Loucy (cell line): ENCODE data around the gene GRID1.

ENCODE experiments used
- H2AFZ ChIP-seq: fragments of 200-600 bp; sonication (generic); 2 replicates; pipeline ENCODE4 v1.6.0; 2016; ENCODE audit warnings: antibody characterized with exemption, mild to moderate bottlenecking, low read length, moderate library complexity
- H3F3A ChIP-seq: fragments of 200-600 bp; 2 replicates; pipeline ENCODE4 v1.6.0; 2016; ENCODE audit warnings: antibody characterized with exemption, low read depth, mild to moderate bottlenecking
- H3K27me3 ChIP-seq: fragments of 200-600 bp; sonication (generic); 2 replicates; pipeline ENCODE4 v1.6.1; 2014; ENCODE audit warnings: low read length, mild to moderate bottlenecking; ENCODE audit not compliant: insufficient read depth, poor library complexity, severe bottlenecking
- H3K36me3 ChIP-seq: fragments of 200-600 bp; sonication (generic); 2 replicates; pipeline ENCODE4 v1.6.1; 2016; ENCODE audit warnings: low read length; ENCODE audit not compliant: insufficient read depth
- H3K4me1 ChIP-seq: fragments of 200-600 bp; sonication (generic); 2 replicates; pipeline ENCODE4 v1.5.1; 2014; ENCODE audit warnings: low read length, mild to moderate bottlenecking; ENCODE audit not compliant: insufficient read depth, poor library complexity, severe bottlenecking
- H3K4me2 ChIP-seq: fragments of 200-600 bp; sonication (generic); 2 replicates; pipeline ENCODE4 v1.6.0; 2014; ENCODE audit warnings: antibody characterized with exemption, low read length, low read depth, mild to moderate bottlenecking; ENCODE audit not compliant: poor library complexity, severe bottlenecking
- H3K4me3 ChIP-seq: fragments of 200-600 bp; sonication (generic); 2 replicates; pipeline ENCODE4 v1.5.1; 2014; ENCODE audit warnings: low read length, mild to moderate bottlenecking, mixed read lengths; ENCODE audit not compliant: poor library complexity, severe bottlenecking
- H3K79me2 ChIP-seq: fragments of 200-600 bp; sonication (generic); 2 replicates; pipeline ENCODE4 v1.6.1; 2014; ENCODE audit warnings: low read length; ENCODE audit not compliant: insufficient read depth
- H3K9ac ChIP-seq: fragments of 200-600 bp; sonication (generic); 2 replicates; pipeline ENCODE4 v1.6.0; 2014; ENCODE audit warnings: mild to moderate bottlenecking, low read depth, low read length, moderate library complexity; ENCODE audit not compliant: poor library complexity, severe bottlenecking
- H3K9me2 ChIP-seq: fragments of 200-600 bp; sonication (generic); replicated peaks from 2 replicates; pipeline ENCODE4 v1.6.1; 2016; ENCODE audit warnings: low read depth, low read length, mixed read lengths
- H3K9me3 ChIP-seq: fragments of 200-600 bp; sonication (generic); 2 replicates; pipeline ENCODE4 v1.6.1; 2014; ENCODE audit warnings: mild to moderate bottlenecking, antibody characterized with exemption, low read length, low read depth; ENCODE audit not compliant: insufficient read depth
- H4K20me1 ChIP-seq: fragments of 200-600 bp; sonication (generic); 2 replicates; pipeline ENCODE4 v1.6.0; 2014; ENCODE audit warnings: antibody characterized with exemption, low read length, mild to moderate bottlenecking; ENCODE audit not compliant: insufficient read depth, poor library complexity, severe bottlenecking
- CTCF ChIP-seq: fragments of 200-600 bp; sonication (generic); conservative IDR thresholded peaks from 2 replicates; pipeline ENCODE4 v1.5.1; 2014; ENCODE audit warnings: mild to moderate bottlenecking, antibody characterized with exemption, low read length
- EZH2phosphoT487 ChIP-seq: fragments of 200-600 bp; IDR thresholded peaks from 2 replicates; pipeline ENCODE4 v1.6.1; 2018; ENCODE audit warnings: antibody characterized with exemption, mild to moderate bottlenecking, moderate library complexity, borderline replicate concordance

GRID1 gene

GRCh38 chr10:85916994-85917573 is 449.5 kb downstream of the GRID1 start:
- Histone ChIP-seq H2AFZ (no peak overlapping the region), H3K79me2 (no peaks in the 10 kb centered on the region), H3K9me2 (no peaks in the 10 kb centered on the region), H3K4me3 (no peak overlapping the region), H3K36me3 (no peaks in the 10 kb centered on the region), H3K27me3 (no peaks in the 10 kb centered on the region), H3K9me3 (no peaks in the 10 kb centered on the region), H3K9ac (no peak overlapping the region), H3F3A (no peaks in the 10 kb centered on the region), H4K20me1 (no peaks in the 10 kb centered on the region), H3K4me2 (no peak overlapping the region), H3K4me1 (no peaks in the 10 kb centered on the region)
- TF ChIP-seq CTCF (no peak), EZH2phosphoT487 (no peak)

- Histone ChIP-seq H3K4me2 (no peak overlapping the region), H3K4me1 (no peaks in the 10 kb centered on the region), H3K36me3 (no peaks in the 10 kb centered on the region), H3K4me3 (no peak overlapping the region), H2AFZ (no peak overlapping the region), H3K27me3 (no peaks in the 10 kb centered on the region), H3K9me2 (no peaks in the 10 kb centered on the region), H3K9me3 (no peaks in the 10 kb centered on the region), H4K20me1 (no peaks in the 10 kb centered on the region), H3F3A (no peaks in the 10 kb centered on the region), H3K9ac (no peak overlapping the region), H3K79me2 (no peaks in the 10 kb centered on the region)
- no peak for TF ChIP-seq EZH2phosphoT487
- TF ChIP-seq CTCF = no peak
Measured at GRCh38 chr10:85916286-85916685, 450.3 kb downstream of the GRID1 start.

GRCh38 chr10:85915245-85915846 is 451.2 kb downstream of the GRID1 start:
- Histone ChIP-seq H3K4me3 (no peak overlapping the region), H3K9me3 (no peaks in the 10 kb centered on the region), H3K9me2 (no peaks in the 10 kb centered on the region), H4K20me1 (no peaks in the 10 kb centered on the region), H3K36me3 (no peaks in the 10 kb centered on the region), H3K4me1 (no peaks in the 10 kb centered on the region), H3K79me2 (no peaks in the 10 kb centered on the region), H3K27me3 (no peaks in the 10 kb centered on the region), H2AFZ (no peak overlapping the region), H3K9ac (no peak overlapping the region), H3K4me2 (no peak overlapping the region), H3F3A (no peaks in the 10 kb centered on the region)
- no peak for TF ChIP-seq CTCF
- no peak for TF ChIP-seq EZH2phosphoT487
